Measurements from ENCODE around the gene CSNK1E.

The CSNK1E gene

GRCh38 chr22:38249301-38249700 is 67.9 kb downstream of the CSNK1E start:
- no peak for ATAC-seq
- TF ChIP-seq PATZ1 (CRISPR knock-in tag; IDR thresholded peaks at IDR 0.05; ENCODE audit: borderline replicate concordance) = no peak
- TF ChIP-seq CREB5 (CRISPR knock-in tag; IDR thresholded peaks at IDR 0.05; ENCODE audit: low read depth) = no peak
- TF ChIP-seq PPARA (CRISPR knock-in tag; IDR thresholded peaks at IDR 0.05; ENCODE audit: borderline replicate concordance) = no peak
- TF ChIP-seq OSR1 (CRISPR knock-in tag; IDR thresholded peaks at IDR 0.05) = no peak
- no peak for TF ChIP-seq ARNTL (CRISPR knock-in tag; IDR thresholded peaks at IDR 0.05; ENCODE audit: borderline replicate concordance, low read depth)
- no peak for TF ChIP-seq RARB (CRISPR knock-in tag; IDR thresholded peaks at IDR 0.05)

DNA sequence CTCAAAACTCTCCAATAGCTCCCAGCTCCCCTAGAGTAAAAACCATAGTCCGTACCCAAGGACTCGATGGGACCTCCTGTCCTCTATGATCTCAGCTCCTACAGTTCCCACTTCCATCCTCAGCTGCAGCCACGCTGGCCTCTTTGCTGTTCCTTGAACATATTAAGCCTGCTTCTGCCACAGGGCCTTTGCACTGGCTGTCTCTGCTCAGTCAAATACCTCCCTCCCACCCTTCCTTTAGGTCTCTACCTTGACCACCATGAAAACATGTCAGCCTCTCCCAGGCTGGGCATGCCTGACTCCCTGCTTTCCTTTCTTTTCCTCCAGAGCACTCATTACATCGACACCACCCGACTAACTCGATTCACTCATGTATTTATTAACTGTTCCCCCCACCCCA is 69.0 kb downstream of the CSNK1E start:
- no peak for TF ChIP-seq ARNTL (CRISPR knock-in tag; IDR thresholded peaks at IDR 0.05; ENCODE audit: borderline replicate concordance, low read depth)
- TF ChIP-seq, protein P1, sequence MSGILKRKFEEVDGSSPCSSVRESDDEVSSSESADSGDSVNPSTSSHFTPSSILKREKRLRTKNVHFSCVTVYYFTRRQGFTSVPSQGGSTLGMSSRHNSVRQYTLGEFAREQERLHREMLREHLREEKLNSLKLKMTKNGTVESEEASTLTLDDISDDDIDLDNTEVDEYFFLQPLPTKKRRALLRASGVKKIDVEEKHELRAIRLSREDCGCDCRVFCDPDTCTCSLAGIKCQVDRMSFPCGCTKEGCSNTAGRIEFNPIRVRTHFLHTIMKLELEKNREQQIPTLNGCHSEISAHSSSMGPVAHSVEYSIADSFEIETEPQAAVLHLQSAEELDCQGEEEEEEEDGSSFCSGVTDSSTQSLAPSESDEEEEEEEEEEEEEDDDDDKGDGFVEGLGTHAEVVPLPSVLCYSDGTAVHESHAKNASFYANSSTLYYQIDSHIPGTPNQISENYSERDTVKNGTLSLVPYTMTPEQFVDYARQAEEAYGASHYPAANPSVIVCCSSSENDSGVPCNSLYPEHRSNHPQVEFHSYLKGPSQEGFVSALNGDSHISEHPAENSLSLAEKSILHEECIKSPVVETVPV (CRISPR knock-in tag; IDR thresholded peaks at IDR 0.05) = no peak
- ATAC-seq = no peak

GRCh38 chr22:38247713-38248112 is 69.5 kb downstream of the CSNK1E start:
- no peak for TF ChIP-seq ZNF70 (CRISPR knock-in tag; IDR thresholded peaks at IDR 0.05)
- TF ChIP-seq ZNF8 (CRISPR knock-in tag; IDR thresholded peaks at IDR 0.05) = no peak
- TF ChIP-seq ARNTL (CRISPR knock-in tag; IDR thresholded peaks at IDR 0.05; ENCODE audit: borderline replicate concordance, low read depth) = no peak
- no peak for TF ChIP-seq PATZ1 (CRISPR knock-in tag; IDR thresholded peaks at IDR 0.05; ENCODE audit: borderline replicate concordance)
- TF ChIP-seq, protein P2, sequence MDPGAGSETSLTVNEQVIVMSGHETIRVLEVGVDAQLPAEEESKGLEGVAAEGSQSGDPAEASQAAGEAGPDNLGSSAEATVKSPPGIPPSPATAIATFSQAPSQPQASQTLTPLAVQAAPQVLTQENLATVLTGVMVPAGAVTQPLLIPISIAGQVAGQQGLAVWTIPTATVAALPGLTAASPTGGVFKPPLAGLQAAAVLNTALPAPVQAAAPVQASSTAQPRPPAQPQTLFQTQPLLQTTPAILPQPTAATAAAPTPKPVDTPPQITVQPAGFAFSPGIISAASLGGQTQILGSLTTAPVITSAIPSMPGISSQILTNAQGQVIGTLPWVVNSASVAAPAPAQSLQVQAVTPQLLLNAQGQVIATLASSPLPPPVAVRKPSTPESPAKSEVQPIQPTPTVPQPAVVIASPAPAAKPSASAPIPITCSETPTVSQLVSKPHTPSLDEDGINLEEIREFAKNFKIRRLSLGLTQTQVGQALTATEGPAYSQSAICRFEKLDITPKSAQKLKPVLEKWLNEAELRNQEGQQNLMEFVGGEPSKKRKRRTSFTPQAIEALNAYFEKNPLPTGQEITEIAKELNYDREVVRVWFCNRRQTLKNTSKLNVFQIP (CRISPR knock-in tag; IDR thresholded peaks at IDR 0.05; ENCODE audit: borderline replicate concordance, low read depth) = no peak
- no peak for TF ChIP-seq TSHZ2 (CRISPR knock-in tag; IDR thresholded peaks at IDR 0.05)
- TF ChIP-seq CREB5 (CRISPR knock-in tag; IDR thresholded peaks at IDR 0.05; ENCODE audit: low read depth) = no peak
- no peak for TF ChIP-seq TCF4 (CRISPR knock-in tag; IDR thresholded peaks at IDR 0.05; ENCODE audit: borderline replicate concordance)
- TF ChIP-seq ZFP30 (CRISPR knock-in tag; IDR thresholded peaks at IDR 0.05) = no peak
- no peak for TF ChIP-seq OSR1 (CRISPR knock-in tag; IDR thresholded peaks at IDR 0.05)
- TF ChIP-seq CSDC2 (CRISPR knock-in tag; IDR thresholded peaks at IDR 0.05) = no peak
- no peak for TF ChIP-seq RARB (CRISPR knock-in tag; IDR thresholded peaks at IDR 0.05)
- no peak for TF ChIP-seq ZFP3 (CRISPR knock-in tag; IDR thresholded peaks at IDR 0.05)
- TF ChIP-seq SNAI2 (CRISPR knock-in tag; IDR thresholded peaks at IDR 0.05) = no peak
- TF ChIP-seq PPARA (CRISPR knock-in tag; IDR thresholded peaks at IDR 0.05; ENCODE audit: borderline replicate concordance) = no peak
- no peak for TF ChIP-seq ESRRG (CRISPR knock-in tag; IDR thresholded peaks at IDR 0.05)
- ATAC-seq = no peak

Data from SK-N-SH treated with all-trans-retinoic acid at 6 μM for 48 hours (cell line).